Mesendoderm (in vitro differentiated cells): ENCODE data around the gene ANKRD40.
"Not testable (repeated sequence)": the region's sequence is repeated elsewhere in the genome, so short reads cannot be mapped to it uniquely, and the experiment has no call there.

Experiments
- DNase-seq: peaks from one replicate; pipeline ENCODE4 v3.0.0; 2013
- H2AK5ac ChIP-seq: 2 replicates; pipeline ENCODE4 v1.6.1; 2013; ENCODE audit warnings: low read length, inconsistent platforms
- H2BK120ac ChIP-seq: 2 replicates; pipeline ENCODE4 v1.6.1; 2013; ENCODE audit warnings: low read depth, mild to moderate bottlenecking, low read length, moderate library complexity, mixed read lengths
- H2BK15ac ChIP-seq: replicated peaks from 2 replicates; pipeline ENCODE4 v1.6.1; 2013; ENCODE audit warnings: low read depth, mild to moderate bottlenecking, moderate library complexity
- H2BK5ac ChIP-seq: 2 replicates; pipeline ENCODE4 v1.6.1; 2013; ENCODE audit warnings: low read length, inconsistent platforms
- H3K18ac ChIP-seq: 2 replicates; pipeline ENCODE4 v1.6.1; 2013; ENCODE audit warnings: mild to moderate bottlenecking, low read length, mixed read lengths
- H3K23ac ChIP-seq: one replicate; pipeline ENCODE4 v1.6.1; 2013; ENCODE audit warnings: low read length
- H3K27ac ChIP-seq: 2 replicates; pipeline ENCODE4 v1.5.1; 2013; ENCODE audit warnings: low read depth, mild to moderate bottlenecking, inconsistent platforms, low read length, moderate library complexity
- H3K27me3 ChIP-seq: 2 replicates; pipeline ENCODE4 v1.6.1; 2013; ENCODE audit warnings: low read length, control low read depth, mild to moderate bottlenecking, inconsistent platforms; ENCODE audit not compliant: insufficient read depth, poor library complexity
- H3K36me3 ChIP-seq: 2 replicates; pipeline ENCODE4 v1.6.1; 2013; ENCODE audit warnings: low read length, inconsistent platforms; ENCODE audit not compliant: control insufficient read depth, insufficient read depth
- H3K4ac ChIP-seq: one replicate; pipeline ENCODE4 v1.6.1; 2013; ENCODE audit warnings: low read depth, mild to moderate bottlenecking, low read length, moderate library complexity
- H3K4me1 ChIP-seq: 2 replicates; pipeline ENCODE4 v1.6.1; 2013; ENCODE audit warnings: low read depth, low read length, inconsistent platforms; ENCODE audit not compliant: control insufficient read depth
- H3K4me2 ChIP-seq: 2 replicates; pipeline ENCODE4 v1.6.1; 2013; ENCODE audit warnings: low read length
- H3K4me3 ChIP-seq: 2 replicates; pipeline ENCODE4 v1.5.1; 2013; ENCODE audit warnings: mild to moderate bottlenecking, low read length
- H3K56ac ChIP-seq: one replicate; pipeline ENCODE4 v1.6.1; 2013; ENCODE audit warnings: low read length
- H3K79me1 ChIP-seq: 2 replicates; pipeline ENCODE4 v1.6.1; 2013; ENCODE audit warnings: low read length, inconsistent platforms
- H3K79me2 ChIP-seq: 2 replicates; pipeline ENCODE4 v1.6.1; 2013; ENCODE audit warnings: mild to moderate bottlenecking, low read length; ENCODE audit not compliant: control insufficient read depth, insufficient read depth
- H3K9ac ChIP-seq: 2 replicates; pipeline ENCODE4 v1.6.1; 2013; ENCODE audit warnings: low read length, inconsistent platforms
- H4K5ac ChIP-seq: one replicate; pipeline ENCODE4 v1.6.1; 2013; ENCODE audit warnings: low read length
- H4K8ac ChIP-seq: one replicate; pipeline ENCODE4 v1.6.1; 2013; ENCODE audit warnings: low read depth, mild to moderate bottlenecking, control low read depth, low read length, moderate library complexity
- WGBS: extraction: QIAGEN DNeasy Blood & Tissue Kit; methylation state at CpG from one replicate; pipeline ENCODE4 v1.1.7; 2013; ENCODE audit warnings: low lambda C conversion rate, missing lambda C conversion rate; ENCODE audit not compliant: insufficient coverage; ENCODE audit errors: extremely low coverage; 5-methylcytosine and 5-hydroxymethylcytosine counted together

ANKRD40 gene

GRCh38 chr17:50683434-50684287, 24.1 kb downstream of the ANKRD40 start:
- Histone ChIP-seq H3K4ac (no peak overlapping the region), H4K5ac (no peak overlapping the region), H3K4me2 (no peak overlapping the region), H2BK15ac (no peak overlapping the region), H3K27me3 (no peaks in the 10 kb centered on the region), H3K56ac (no peak overlapping the region), H2BK120ac (no peak overlapping the region), H3K36me3 (no peaks in the 10 kb centered on the region), H4K8ac (no peak overlapping the region), H2BK5ac (no peak overlapping the region), H3K27ac (no peak overlapping the region), H3K4me3 (no peak overlapping the region), H3K79me1 (no peaks in the 10 kb centered on the region), H2AK5ac (no peak overlapping the region), H3K18ac (no peak overlapping the region), H3K9ac (no peak overlapping the region), H3K4me1 (peaks cover 1% of the 10 kb centered on the region), H3K23ac (no peak overlapping the region), H3K79me2 (no peaks in the 10 kb centered on the region)
- WGBS: no CpG with 5 or more reads among the region's 28 CpGs
- no peak for DNase-seq

GRCh38 chr17:50682938-50683337, 24.8 kb downstream of the ANKRD40 start:
- Histone ChIP-seq H3K4me2 (no peak overlapping the region), H3K27me3 (no peaks in the 10 kb centered on the region), H4K5ac (no peak overlapping the region), H4K8ac (no peak overlapping the region), H3K79me1 (no peaks in the 10 kb centered on the region), H3K79me2 (no peaks in the 10 kb centered on the region), H3K27ac (no peak overlapping the region), H3K36me3 (no peaks in the 10 kb centered on the region), H2BK120ac (no peak overlapping the region), H3K4me1 (peaks cover 1% of the 10 kb centered on the region), H3K9ac (no peak overlapping the region), H2BK5ac (no peak overlapping the region), H2BK15ac (no peak overlapping the region), H3K56ac (no peak overlapping the region), H3K23ac (no peak overlapping the region), H3K4me3 (no peak overlapping the region), H3K18ac (no peak overlapping the region), H2AK5ac (no peak overlapping the region), H3K4ac (no peak overlapping the region)
- WGBS: no CpG with 5 or more reads among the region's 3 CpGs
- DNase-seq: no peak

GRCh38 chr17:50682441-50682840, 25.3 kb downstream of the ANKRD40 start:
- Histone ChIP-seq H3K79me1 (no peaks in the 10 kb centered on the region), H2BK120ac (no peak overlapping the region), H3K4me2 (no peak overlapping the region), H3K79me2 (no peaks in the 10 kb centered on the region), H2BK15ac (no peak overlapping the region), H3K27ac (no peak overlapping the region), H4K8ac (no peak overlapping the region), H3K4me3 (no peak overlapping the region), H3K27me3 (no peaks in the 10 kb centered on the region), H3K56ac (no peak overlapping the region), H2BK5ac (no peak overlapping the region), H3K4ac (no peak overlapping the region), H3K4me1 (peaks cover 1% of the 10 kb centered on the region), H2AK5ac (no peak overlapping the region), H3K23ac (no peak overlapping the region), H3K18ac (no peak overlapping the region), H3K36me3 (no peaks in the 10 kb centered on the region), H4K5ac (no peak overlapping the region), H3K9ac (no peak overlapping the region)
- no CpG with 5 or more reads among the region's 3 CpGs for WGBS
- no peak for DNase-seq

GRCh38 chr17:50681263-50682200, 26.2 kb downstream of the ANKRD40 start:
- H3K4me2 ChIP-seq: no peak overlapping the region
- H3K9ac ChIP-seq: no peak overlapping the region
- no CpG with 5 or more reads among the region's 27 CpGs for WGBS
- H3K4me1 ChIP-seq: peaks cover 1% of the 10 kb centered on the region
- H3K4ac ChIP-seq: no peak overlapping the region
- no peak overlapping the region for H2BK5ac ChIP-seq
- no peaks in the 10 kb centered on the region for H3K27me3 ChIP-seq
- no peaks in the 10 kb centered on the region for H3K36me3 ChIP-seq
- DNase-seq: peak; percentile 82
- peak overlapping the region; percentile 60 for H3K56ac ChIP-seq
- H2BK120ac ChIP-seq: no peak overlapping the region
- no peaks in the 10 kb centered on the region for H3K79me1 ChIP-seq
- H4K8ac ChIP-seq: no peak overlapping the region
- no peaks in the 10 kb centered on the region for H3K79me2 ChIP-seq
- peak overlapping the region; percentile 45 for H3K23ac ChIP-seq
- H3K27ac ChIP-seq: no peak overlapping the region
- no peak overlapping the region for H2BK15ac ChIP-seq
- no peak overlapping the region for H2AK5ac ChIP-seq
- no peak overlapping the region for H3K18ac ChIP-seq
- H3K4me3 ChIP-seq: no peak overlapping the region
- no peak overlapping the region for H4K5ac ChIP-seq

- DNase-seq, H2BK15ac ChIP-seq, H3K4me1 ChIP-seq, H3K27me3 ChIP-seq, H4K8ac ChIP-seq, H2AK5ac ChIP-seq, H2BK5ac ChIP-seq, H3K27ac ChIP-seq, H3K18ac ChIP-seq, H3K9ac ChIP-seq, H3K36me3 ChIP-seq, H3K4me2 ChIP-seq, H3K4ac ChIP-seq, H2BK120ac ChIP-seq, H4K5ac ChIP-seq, H3K79me1 ChIP-seq, H3K4me3 ChIP-seq, H3K79me2 ChIP-seq: not testable (repeated sequence)
- peak overlapping the region; percentile 60 for H3K56ac ChIP-seq
- peak overlapping the region; percentile 45 for H3K23ac ChIP-seq
- no CpG with 5 or more reads among the region's 12 CpGs for WGBS
Observed at GRCh38 chr17:50680543-50681262, 27.0 kb downstream of the ANKRD40 start.
